ENCODE results near the gene DLL1.
A peak's percentile ranks its signal among the peaks of the same experiment; 100 is the strongest.

The DLL1 gene

DNA sequence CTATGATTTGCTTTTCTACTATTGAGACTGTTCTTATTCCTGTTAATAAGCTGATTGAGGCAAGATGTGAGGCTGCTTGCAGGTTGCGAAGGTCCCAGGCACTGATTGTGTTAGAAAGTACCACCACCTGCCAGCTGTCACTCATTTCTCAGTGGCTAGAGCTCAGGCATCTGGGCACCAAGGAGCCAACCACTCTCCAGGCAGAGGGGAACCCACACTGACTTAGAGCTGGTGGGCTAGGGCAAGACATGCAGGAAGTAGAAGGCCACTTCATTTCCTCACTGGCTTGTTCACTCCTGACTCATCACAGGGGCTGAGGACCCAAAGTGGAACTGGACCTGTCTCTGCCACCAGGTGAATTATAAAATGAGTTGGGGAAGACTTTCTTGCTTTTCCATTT lies 7.8 kb upstream of the DLL1 start:
- Histone ChIP-seq H3K4me1 (ENCODE audit: control insufficient read depth in 1 of 2, insufficient read depth in 1 of 2, low read depth in 1 of 2, low read length in 1 of 2) (peaks cover 9 to 22% of the 10 kb centered on the region in 2 experiments), H3K27me3 (peaks cover 100% of the 10 kb centered on the region)

DNA sequence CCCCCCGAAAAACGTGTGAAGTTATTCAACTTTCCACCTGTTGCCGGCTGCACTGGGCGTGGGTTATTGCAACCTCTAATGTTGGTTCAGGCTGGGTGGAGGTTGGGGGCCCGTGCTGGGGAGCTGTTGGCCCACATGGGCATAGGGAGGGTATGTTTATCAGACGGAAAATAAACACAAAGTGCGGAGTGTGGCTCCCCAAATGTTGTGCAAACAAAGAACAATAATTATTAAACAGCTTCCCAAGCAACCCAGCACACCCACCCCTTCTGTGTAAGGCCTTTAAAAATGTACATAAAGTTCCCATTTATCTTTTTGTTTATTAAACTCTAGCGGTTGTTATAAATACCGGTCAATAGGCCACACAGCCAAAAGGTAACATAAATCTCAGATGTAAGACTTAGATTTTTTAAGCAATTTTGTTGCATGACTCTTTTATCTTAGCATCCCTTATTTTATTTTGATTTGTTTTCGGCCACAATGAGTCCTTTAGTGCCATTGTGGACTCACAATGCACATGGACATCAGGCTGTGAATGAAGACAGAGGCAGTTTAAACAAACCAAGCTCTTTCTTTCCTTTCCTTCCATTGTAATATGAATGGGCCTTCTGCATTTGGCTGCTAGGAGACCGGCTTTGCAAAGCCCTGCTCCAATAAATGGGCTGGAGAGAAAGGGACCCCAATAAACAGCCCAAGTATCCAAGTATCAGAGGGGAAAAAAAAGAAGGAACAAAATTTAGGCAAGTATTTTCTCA lies 6.9 kb upstream of the DLL1 start:
- TF ChIP-seq, protein P1, sequence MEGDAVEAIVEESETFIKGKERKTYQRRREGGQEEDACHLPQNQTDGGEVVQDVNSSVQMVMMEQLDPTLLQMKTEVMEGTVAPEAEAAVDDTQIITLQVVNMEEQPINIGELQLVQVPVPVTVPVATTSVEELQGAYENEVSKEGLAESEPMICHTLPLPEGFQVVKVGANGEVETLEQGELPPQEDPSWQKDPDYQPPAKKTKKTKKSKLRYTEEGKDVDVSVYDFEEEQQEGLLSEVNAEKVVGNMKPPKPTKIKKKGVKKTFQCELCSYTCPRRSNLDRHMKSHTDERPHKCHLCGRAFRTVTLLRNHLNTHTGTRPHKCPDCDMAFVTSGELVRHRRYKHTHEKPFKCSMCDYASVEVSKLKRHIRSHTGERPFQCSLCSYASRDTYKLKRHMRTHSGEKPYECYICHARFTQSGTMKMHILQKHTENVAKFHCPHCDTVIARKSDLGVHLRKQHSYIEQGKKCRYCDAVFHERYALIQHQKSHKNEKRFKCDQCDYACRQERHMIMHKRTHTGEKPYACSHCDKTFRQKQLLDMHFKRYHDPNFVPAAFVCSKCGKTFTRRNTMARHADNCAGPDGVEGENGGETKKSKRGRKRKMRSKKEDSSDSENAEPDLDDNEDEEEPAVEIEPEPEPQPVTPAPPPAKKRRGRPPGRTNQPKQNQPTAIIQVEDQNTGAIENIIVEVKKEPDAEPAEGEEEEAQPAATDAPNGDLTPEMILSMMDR (IDR thresholded peaks at IDR 0.05): no peak
- Histone ChIP-seq H3K27ac (no peak overlapping the region), H3K4me1 (ENCODE audit: control insufficient read depth in 1 of 2, insufficient read depth in 1 of 2, low read depth in 1 of 2, low read length in 1 of 2) (peaks cover 13 to 29% of the 10 kb centered on the region in 2 experiments), H3K27me3 (peaks cover 100% of the 10 kb centered on the region), H3K36me3 (no peaks in the 10 kb centered on the region), H3K4me3 (ENCODE audit: low read depth in 1 of 2, low read length in 1 of 2) (no peak overlapping the region), H3K9me3 (no peaks in the 10 kb centered on the region)

More for the DNA sequence above, 7.8 kb upstream of the DLL1 start:
- Histone ChIP-seq H3K27ac (no peak overlapping the region), H3K36me3 (no peaks in the 10 kb centered on the region), H3K4me3 (ENCODE audit: low read depth in 1 of 2, low read length in 1 of 2) (no peak overlapping the region), H3K9me3 (no peaks in the 10 kb centered on the region)
- TF ChIP-seq, protein P1 (IDR thresholded peaks at IDR 0.05): no peak

DNA sequence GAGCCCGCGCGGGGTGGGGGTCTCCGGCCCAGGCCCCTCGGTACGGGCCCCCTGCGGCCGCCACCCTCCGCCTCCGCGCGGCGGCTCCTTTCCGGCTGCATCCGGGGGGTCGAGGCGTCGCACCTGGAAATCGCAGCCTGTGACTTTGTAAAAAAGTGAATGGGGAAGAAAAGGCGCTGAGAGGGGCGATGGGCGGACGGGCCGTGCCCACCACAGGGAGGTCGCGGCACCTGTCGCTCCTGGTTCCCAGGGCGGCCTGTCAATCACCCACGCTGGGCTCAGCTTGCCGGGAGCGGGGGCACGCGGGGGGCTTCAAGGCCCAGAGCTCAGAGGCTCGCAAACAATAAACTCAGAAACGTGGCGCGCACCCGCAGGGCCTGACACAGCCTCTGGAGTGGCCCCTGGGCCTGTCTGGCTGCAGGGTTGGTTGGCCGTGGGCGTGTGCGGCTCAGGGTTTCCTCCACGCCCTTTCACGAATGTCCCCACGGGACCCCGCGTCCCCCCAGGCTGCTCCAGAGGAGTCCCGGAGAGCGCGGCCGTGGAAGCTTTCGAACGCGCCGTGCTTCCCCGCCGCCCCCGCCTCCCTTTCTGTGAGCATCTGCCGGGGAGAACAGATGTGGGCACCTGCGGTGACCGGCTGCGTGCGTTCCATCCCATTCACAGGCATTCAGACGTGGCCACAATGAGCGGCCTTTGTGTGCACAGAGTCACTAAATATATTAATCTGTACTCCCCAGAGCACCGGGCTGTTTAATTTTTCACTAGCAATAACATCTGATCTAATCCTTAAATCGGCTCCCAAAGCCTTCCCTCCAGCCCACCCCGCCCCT lies 6.1 kb upstream of the DLL1 start:
- TF ChIP-seq, protein P1 (IDR thresholded peaks at IDR 0.05): no peak
- Histone ChIP-seq H3K27ac (no peak overlapping the region), H3K4me1 (ENCODE audit: control insufficient read depth in 1 of 2, insufficient read depth in 1 of 2, low read depth in 1 of 2, low read length in 1 of 2) (peaks cover 13 to 33% of the 10 kb centered on the region in 2 experiments), H3K36me3 (no peaks in the 10 kb centered on the region), H3K27me3 (peaks cover 100% of the 10 kb centered on the region), H3K9me3 (no peaks in the 10 kb centered on the region), H3K4me3 (ENCODE audit: low read depth in 1 of 2, low read length in 1 of 2) (no peak overlapping the region)

DNA sequence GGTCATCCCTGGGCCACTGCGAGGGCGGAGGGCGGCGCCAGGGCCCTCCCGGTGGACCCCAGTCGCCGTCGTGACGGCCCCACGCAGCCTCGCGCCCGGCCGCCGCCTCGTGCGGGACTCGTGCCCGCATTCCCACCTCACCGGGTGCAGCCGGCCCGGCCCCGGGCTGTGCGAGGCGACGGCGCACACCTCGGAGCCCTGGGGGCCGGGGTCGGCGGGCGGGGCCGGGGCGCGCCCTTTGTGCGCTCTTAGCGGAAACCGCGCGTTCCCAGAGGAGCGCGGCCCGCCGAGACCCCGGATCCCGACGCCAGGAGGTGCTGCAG lies 5.5 kb upstream of the DLL1 start:
- H3K4me1 ChIP-seq (ENCODE audit: control insufficient read depth in 1 of 2, insufficient read depth in 1 of 2, low read depth in 1 of 2, low read length in 1 of 2): peaks cover 17 to 39% of the 10 kb centered on the region in 2 experiments
- H3K4me3 ChIP-seq (ENCODE audit: low read depth in 1 of 2, low read length in 1 of 2): peak overlapping the region in 1 of 2 experiments; percentile 58
- peaks cover 100% of the 10 kb centered on the region for H3K27me3 ChIP-seq
- H3K9me3 ChIP-seq: no peaks in the 10 kb centered on the region
- TF ChIP-seq, protein P1 (IDR thresholded peaks at IDR 0.05): no peak
- no peak overlapping the region for H3K27ac ChIP-seq
- H3K36me3 ChIP-seq: no peaks in the 10 kb centered on the region

DNA sequence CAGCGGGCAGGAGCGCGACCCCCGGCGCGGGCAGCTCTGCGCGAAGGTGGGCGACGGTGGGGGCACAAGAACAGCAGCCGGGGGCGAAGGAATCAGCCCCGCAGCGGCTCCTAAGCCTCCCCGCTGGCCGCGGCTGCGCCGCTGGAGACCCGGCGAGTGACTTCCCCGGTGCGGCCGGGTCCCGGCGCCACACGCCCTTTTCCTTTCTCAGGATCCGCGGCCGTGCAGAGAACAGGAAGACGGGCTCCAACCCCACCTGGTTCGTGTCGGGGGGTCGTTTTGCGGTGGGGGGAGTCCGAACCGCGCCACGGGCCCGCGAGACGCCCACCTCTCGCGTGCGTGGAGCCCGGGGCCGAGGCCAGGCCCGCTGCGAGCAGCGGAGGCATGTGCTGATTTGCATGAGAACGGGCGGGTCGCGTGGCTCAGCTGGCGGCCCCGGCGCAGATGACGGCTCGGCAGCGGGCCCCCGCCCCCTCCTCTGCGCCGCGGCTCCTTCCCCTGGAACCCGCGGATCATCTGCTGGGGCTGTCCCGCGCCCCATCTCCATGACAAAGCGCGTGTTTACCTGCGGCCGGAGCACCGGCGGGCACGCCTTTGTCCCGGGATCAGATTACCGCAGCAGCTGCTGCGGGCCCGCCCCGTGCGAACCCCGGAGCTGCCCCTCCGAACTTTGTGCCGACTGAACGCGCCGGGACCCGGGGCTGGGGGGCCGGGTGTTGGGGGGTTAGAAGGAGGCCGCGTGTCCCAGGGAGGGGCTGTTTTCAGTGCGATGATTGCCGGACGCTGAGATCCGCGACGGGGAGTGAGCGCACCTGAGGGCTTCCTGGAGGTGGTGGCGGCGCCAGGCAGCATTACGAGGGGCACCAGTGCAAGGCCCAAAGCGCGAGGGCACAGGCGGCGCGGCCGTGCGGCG lies 4.9 kb upstream of the DLL1 start:
- TF ChIP-seq, protein P1 (IDR thresholded peaks at IDR 0.05): no peak
- Histone ChIP-seq H3K9me3 (no peaks in the 10 kb centered on the region), H3K4me1 (ENCODE audit: control insufficient read depth in 1 of 2, insufficient read depth in 1 of 2, low read depth in 1 of 2, low read length in 1 of 2) (peaks cover 21 to 45% of the 10 kb centered on the region in 2 experiments), H3K27me3 (peaks cover 100% of the 10 kb centered on the region), H3K36me3 (no peaks in the 10 kb centered on the region), H3K4me3 (ENCODE audit: low read depth in 1 of 2, low read length in 1 of 2) (peak overlapping the region; percentile 29 to 58), H3K27ac (no peak overlapping the region)

All from neutrophil (primary cell).